Measurements from ENCODE around the gene MITF. TPM values are rescaled to one million over a fixed set of nuclear protein-coding genes. Genes with fewer than 3 reads are reported as not detected.

MITF gene
- total and polyA plus RNA-seq, 4 donors: 0.91 to 2.9 (median 2.3) TPM

DNA sequence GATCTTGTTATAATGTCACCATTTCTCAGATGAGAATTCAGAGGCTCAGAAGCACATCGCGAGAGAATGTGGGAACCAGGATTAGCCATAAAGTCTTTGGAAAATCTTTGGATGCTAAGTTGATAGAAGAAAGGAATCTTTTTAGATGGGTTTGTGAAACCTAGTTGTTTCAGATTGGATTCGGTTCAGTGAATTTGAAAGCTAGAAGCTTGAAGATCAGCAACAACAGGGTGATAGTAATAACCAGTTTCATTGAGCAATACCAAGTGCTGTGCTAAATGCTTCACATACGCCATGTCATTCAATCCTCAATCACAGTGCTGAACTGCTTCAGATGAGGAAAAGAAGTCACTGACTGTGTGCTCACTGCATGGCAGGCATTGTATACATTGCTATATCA lies 47.4 kb upstream of the MITF start (continued):
- TF ChIP-seq FOXA2 (IDR thresholded peaks at IDR 0.05): no peak
- TF ChIP-seq, protein P1, sequence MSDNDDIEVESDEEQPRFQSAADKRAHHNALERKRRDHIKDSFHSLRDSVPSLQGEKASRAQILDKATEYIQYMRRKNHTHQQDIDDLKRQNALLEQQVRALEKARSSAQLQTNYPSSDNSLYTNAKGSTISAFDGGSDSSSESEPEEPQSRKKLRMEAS (IDR thresholded peaks at IDR 0.05): no peak
- no peak for TF ChIP-seq HNF4G (IDR thresholded peaks at IDR 0.05)
- no peak for TF ChIP-seq SP1 (IDR thresholded peaks at IDR 0.05)
- TF ChIP-seq HNF4A (conservative IDR thresholded peaks at IDR 0.05): no peak

DNA sequence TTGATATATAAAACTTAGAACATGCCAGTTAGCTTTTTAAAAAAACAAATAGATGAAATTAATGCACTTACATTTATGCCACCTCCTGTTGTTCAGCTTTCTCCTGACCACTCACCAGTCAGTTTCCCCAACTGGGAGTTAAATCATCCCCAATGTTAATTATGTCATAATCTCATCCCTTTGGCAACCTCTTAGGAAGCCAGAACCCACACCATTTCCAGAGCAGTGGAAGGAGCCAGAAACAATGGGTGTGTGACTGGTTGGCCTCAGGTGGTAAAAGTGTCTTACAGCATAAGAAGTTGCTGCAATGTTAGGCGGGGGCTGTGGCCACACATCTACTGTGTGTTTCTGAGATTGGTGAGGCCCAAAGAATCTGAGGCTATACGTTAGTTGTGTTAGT lies 46.5 kb upstream of the MITF start:
- Histone ChIP-seq H3K4me3 (ENCODE audit: low read depth in 1 of 3, low read length in 3 of 3) (no peak overlapping the region), H3K9me3 (ENCODE audit: control insufficient read depth in 4 of 4, low read length in 3 of 4) (no peaks in the 10 kb centered on the region), H3K27ac (ENCODE audit: low read depth in 1 of 2, low read length in 2 of 2) (no peak overlapping the region), H3K27me3 (ENCODE audit: control insufficient read depth in 4 of 4, insufficient read depth in 4 of 4, low read length in 3 of 4) (peaks cover 0 to 2% (median 0%) of the 10 kb centered on the region in 4 donors), H3K9ac (ENCODE audit: low read depth in 1 of 2, low read length in 2 of 2) (no peak overlapping the region), H3K36me3 (ENCODE audit: control insufficient read depth in 4 of 4, insufficient read depth in 3 of 4, low read depth in 1 of 4, low read length in 3 of 4) (no peaks in the 10 kb centered on the region), H3K4me1 (ENCODE audit: control insufficient read depth in 4 of 4, insufficient read depth in 4 of 4, low read length in 3 of 4) (peaks cover 0 to 2% (median 0%) of the 10 kb centered on the region in 4 donors)
- TF ChIP-seq JUND (IDR thresholded peaks at IDR 0.05): no peak
- TF ChIP-seq, protein P2, sequence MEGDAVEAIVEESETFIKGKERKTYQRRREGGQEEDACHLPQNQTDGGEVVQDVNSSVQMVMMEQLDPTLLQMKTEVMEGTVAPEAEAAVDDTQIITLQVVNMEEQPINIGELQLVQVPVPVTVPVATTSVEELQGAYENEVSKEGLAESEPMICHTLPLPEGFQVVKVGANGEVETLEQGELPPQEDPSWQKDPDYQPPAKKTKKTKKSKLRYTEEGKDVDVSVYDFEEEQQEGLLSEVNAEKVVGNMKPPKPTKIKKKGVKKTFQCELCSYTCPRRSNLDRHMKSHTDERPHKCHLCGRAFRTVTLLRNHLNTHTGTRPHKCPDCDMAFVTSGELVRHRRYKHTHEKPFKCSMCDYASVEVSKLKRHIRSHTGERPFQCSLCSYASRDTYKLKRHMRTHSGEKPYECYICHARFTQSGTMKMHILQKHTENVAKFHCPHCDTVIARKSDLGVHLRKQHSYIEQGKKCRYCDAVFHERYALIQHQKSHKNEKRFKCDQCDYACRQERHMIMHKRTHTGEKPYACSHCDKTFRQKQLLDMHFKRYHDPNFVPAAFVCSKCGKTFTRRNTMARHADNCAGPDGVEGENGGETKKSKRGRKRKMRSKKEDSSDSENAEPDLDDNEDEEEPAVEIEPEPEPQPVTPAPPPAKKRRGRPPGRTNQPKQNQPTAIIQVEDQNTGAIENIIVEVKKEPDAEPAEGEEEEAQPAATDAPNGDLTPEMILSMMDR (IDR thresholded peaks at IDR 0.05; ENCODE audit: low read depth, low read length, missing input control): no peak
- TF ChIP-seq GABPA (IDR thresholded peaks at IDR 0.05 in 1 of 2, conservative IDR thresholded peaks at IDR 0.05 in 1 of 2): no peak
- TF ChIP-seq NR2F2 (IDR thresholded peaks at IDR 0.05): no peak
- no peak for TF ChIP-seq HNF4A (conservative IDR thresholded peaks at IDR 0.05)
- TF ChIP-seq, protein P1 (IDR thresholded peaks at IDR 0.05): no peak
- TF ChIP-seq, protein P3, sequence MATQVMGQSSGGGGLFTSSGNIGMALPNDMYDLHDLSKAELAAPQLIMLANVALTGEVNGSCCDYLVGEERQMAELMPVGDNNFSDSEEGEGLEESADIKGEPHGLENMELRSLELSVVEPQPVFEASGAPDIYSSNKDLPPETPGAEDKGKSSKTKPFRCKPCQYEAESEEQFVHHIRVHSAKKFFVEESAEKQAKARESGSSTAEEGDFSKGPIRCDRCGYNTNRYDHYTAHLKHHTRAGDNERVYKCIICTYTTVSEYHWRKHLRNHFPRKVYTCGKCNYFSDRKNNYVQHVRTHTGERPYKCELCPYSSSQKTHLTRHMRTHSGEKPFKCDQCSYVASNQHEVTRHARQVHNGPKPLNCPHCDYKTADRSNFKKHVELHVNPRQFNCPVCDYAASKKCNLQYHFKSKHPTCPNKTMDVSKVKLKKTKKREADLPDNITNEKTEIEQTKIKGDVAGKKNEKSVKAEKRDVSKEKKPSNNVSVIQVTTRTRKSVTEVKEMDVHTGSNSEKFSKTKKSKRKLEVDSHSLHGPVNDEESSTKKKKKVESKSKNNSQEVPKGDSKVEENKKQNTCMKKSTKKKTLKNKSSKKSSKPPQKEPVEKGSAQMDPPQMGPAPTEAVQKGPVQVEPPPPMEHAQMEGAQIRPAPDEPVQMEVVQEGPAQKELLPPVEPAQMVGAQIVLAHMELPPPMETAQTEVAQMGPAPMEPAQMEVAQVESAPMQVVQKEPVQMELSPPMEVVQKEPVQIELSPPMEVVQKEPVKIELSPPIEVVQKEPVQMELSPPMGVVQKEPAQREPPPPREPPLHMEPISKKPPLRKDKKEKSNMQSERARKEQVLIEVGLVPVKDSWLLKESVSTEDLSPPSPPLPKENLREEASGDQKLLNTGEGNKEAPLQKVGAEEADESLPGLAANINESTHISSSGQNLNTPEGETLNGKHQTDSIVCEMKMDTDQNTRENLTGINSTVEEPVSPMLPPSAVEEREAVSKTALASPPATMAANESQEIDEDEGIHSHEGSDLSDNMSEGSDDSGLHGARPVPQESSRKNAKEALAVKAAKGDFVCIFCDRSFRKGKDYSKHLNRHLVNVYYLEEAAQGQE (IDR thresholded peaks at IDR 0.05): no peak
- no peak for TF ChIP-seq HNF4G (IDR thresholded peaks at IDR 0.05)
- no peak for TF ChIP-seq YY1 (IDR thresholded peaks at IDR 0.05)
- no peak for DNase-seq (ENCODE audit: low spot score)
- 90% methylated on average over 2 of the region's 2 CpGs for WGBS

DNA sequence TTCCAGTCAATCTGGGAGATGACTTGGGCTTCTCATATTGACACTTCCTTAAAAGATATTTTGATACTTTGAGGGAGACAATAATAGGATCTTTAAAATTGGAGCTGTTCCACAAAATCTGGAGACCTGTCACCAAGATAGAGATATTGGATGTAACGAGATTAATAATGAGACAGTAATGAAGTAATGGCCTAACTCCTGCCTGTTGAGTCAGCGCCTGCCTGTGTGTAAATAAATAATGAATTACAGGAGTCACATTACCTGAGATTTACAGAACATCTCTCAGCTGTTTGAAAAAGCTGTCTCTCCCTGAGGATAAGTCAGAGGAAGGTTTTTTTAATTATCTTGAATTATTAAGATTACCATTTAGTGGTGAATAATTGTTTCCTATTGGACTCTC lies 43.8 kb upstream of the MITF start:
- no peak for DNase-seq (ENCODE audit: low spot score)
- H3K4me3 ChIP-seq (ENCODE audit: low read depth in 1 of 3, low read length in 3 of 3): no peak overlapping the region
- no peaks in the 10 kb centered on the region for H3K9me3 ChIP-seq (ENCODE audit: control insufficient read depth in 4 of 4, low read length in 3 of 4)
- H3K9ac ChIP-seq (ENCODE audit: low read depth in 1 of 2, low read length in 2 of 2): no peak overlapping the region
- peaks cover 0 to 2% (median 0%) of the 10 kb centered on the region in 4 donors for H3K4me1 ChIP-seq (ENCODE audit: control insufficient read depth in 4 of 4, insufficient read depth in 4 of 4, low read length in 3 of 4)
- H3K27me3 ChIP-seq (ENCODE audit: control insufficient read depth in 4 of 4, insufficient read depth in 4 of 4, low read length in 3 of 4): peaks cover 0 to 2% (median 0%) of the 10 kb centered on the region in 4 donors
- TF ChIP-seq GABPA (IDR thresholded peaks at IDR 0.05 in 1 of 2, conservative IDR thresholded peaks at IDR 0.05 in 1 of 2) (no peak), RAD21 (IDR thresholded peaks at IDR 0.05) (no peak), EGR1 (IDR thresholded peaks at IDR 0.05; ENCODE audit: low read depth in 2 of 2) (no peak), RXRA (IDR thresholded peaks at IDR 0.05) (no peak), NR2F2 (IDR thresholded peaks at IDR 0.05) (no peak), YY1 (IDR thresholded peaks at IDR 0.05) (no peak), FOXA2 (IDR thresholded peaks at IDR 0.05) (no peak)
- TF ChIP-seq, protein P4, sequence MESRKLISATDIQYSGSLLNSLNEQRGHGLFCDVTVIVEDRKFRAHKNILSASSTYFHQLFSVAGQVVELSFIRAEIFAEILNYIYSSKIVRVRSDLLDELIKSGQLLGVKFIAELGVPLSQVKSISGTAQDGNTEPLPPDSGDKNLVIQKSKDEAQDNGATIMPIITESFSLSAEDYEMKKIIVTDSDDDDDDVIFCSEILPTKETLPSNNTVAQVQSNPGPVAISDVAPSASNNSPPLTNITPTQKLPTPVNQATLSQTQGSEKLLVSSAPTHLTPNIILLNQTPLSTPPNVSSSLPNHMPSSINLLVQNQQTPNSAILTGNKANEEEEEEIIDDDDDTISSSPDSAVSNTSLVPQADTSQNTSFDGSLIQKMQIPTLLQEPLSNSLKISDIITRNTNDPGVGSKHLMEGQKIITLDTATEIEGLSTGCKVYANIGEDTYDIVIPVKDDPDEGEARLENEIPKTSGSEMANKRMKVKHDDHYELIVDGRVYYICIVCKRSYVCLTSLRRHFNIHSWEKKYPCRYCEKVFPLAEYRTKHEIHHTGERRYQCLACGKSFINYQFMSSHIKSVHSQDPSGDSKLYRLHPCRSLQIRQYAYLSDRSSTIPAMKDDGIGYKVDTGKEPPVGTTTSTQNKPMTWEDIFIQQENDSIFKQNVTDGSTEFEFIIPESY (IDR thresholded peaks at IDR 0.05): no peak
- WGBS: 79% methylated on average over 2 of the region's 2 CpGs
- no peaks in the 10 kb centered on the region for H3K36me3 ChIP-seq (ENCODE audit: control insufficient read depth in 4 of 4, insufficient read depth in 3 of 4, low read depth in 1 of 4, low read length in 3 of 4)
- H3K27ac ChIP-seq (ENCODE audit: low read depth in 1 of 2, low read length in 2 of 2): no peak overlapping the region
